GM06990 (cell line): ENCODE results near the gene TRAF3.

ENCODE experiments used
- DNase-seq: peaks from one replicate; pipeline ENCODE4 v3.0.0-alpha.2; 2011; ENCODE audit not compliant: insufficient read length; ENCODE audit errors: extremely low read depth
- H3K27me3 ChIP-seq: replicated peaks from 2 replicates; pipeline ENCODE4 v1.6.0; 2011; ENCODE audit warnings: low read length; ENCODE audit not compliant: control insufficient read depth, insufficient read depth
- H3K36me3 ChIP-seq: 2 replicates; pipeline ENCODE4 v1.5.1; 2011; ENCODE audit warnings: low read length; ENCODE audit not compliant: control insufficient read depth, insufficient read depth
- H3K4me3 ChIP-seq: replicated peaks from 2 replicates; pipeline ENCODE4 v1.5.1; 2011; ENCODE audit warnings: low read depth, mild to moderate bottlenecking, control low read depth, low read length
- TF ChIP-seq, protein P1 (sequence below): IDR thresholded peaks from 2 replicates; pipeline ENCODE4 v1.5.1; 2011; ENCODE audit warnings: low read length, control low read depth, mild to moderate bottlenecking, inconsistent platforms; ENCODE audit not compliant: insufficient read depth, poor library complexity, severe bottlenecking

The TRAF3 gene

DNA sequence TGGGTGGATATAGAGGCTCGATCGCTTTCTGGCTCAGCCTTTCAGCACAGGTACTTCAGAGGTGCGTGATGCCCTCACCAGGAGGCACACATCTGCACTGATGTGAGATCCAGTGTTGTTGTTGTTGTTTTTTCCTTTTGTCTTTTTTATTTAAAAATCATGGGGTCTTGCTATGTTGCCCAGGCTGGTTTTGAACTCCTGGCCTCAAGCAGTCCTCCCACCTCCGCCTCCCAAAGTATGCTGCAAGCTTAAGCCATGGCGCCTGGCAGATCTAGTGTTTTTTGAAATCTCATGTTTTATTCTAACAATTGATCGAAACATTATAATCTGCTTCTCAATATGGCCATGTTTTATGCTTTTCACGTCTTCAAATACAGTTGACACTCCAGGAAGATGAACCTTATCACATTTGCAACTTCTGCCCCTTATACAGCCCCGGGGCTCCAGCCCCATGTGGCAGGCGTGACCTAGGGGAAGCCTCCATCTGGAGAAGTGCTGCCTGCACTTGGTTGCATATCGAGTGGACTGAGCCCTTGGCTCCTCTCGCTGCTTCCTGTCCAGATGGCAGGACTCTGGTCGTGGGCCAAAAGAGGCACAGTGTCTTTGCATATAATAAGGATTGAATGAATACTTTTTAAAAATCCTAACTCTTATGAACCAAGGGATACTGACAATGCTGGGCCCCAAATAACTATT, 71.7 kb downstream of the TRAF3 start:
- DNase-seq: no peak
- TF ChIP-seq, protein P1, sequence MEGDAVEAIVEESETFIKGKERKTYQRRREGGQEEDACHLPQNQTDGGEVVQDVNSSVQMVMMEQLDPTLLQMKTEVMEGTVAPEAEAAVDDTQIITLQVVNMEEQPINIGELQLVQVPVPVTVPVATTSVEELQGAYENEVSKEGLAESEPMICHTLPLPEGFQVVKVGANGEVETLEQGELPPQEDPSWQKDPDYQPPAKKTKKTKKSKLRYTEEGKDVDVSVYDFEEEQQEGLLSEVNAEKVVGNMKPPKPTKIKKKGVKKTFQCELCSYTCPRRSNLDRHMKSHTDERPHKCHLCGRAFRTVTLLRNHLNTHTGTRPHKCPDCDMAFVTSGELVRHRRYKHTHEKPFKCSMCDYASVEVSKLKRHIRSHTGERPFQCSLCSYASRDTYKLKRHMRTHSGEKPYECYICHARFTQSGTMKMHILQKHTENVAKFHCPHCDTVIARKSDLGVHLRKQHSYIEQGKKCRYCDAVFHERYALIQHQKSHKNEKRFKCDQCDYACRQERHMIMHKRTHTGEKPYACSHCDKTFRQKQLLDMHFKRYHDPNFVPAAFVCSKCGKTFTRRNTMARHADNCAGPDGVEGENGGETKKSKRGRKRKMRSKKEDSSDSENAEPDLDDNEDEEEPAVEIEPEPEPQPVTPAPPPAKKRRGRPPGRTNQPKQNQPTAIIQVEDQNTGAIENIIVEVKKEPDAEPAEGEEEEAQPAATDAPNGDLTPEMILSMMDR: no peak
- H3K36me3 ChIP-seq: peaks cover 4% of the 10 kb centered on the region

DNA sequence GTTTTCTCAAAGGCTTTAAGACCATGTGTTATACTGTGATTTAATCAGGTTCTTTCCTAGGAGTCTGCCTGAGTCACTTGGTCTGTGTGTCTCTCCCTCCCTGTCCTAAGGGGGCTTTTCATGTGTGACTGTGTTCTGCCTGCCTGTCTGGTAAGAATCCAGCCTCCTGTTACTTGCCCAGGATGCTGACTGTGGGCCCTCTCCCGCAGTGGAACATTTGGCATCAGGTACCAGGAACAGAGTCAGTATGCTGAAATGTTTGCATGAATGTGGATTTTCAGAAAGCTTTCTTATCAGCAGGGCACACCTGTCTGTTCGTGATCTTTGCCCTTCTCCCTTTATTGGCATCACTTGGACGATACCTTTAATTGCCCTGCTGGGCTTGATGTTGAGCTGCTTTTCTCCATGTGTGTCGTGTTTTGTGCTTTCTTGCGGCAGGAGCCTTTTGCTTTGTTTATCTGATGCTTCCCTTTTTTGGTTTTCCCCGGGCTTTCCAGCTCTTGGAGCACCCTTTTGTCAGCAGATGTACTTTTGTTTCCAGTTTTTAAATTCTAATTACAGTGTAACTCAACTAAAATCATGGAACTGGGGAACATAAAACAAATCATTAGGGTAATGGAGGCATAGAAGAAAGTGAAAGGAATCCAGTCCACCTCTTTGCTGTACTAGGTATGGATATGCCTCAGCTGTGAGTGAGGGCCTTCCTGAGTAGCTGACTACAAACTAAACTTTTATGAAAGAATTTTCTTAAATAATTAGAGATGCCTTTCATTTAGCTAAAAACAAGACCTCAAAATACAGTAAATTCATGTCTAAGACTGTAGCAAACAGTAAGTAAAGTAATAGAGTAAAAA, 72.5 kb downstream of the TRAF3 start:
- TF ChIP-seq, protein P1: no peak
- H3K27me3 ChIP-seq: no peaks in the 10 kb centered on the region
- no peak for DNase-seq
- H3K4me3 ChIP-seq: no peak overlapping the region
- peaks cover 4% of the 10 kb centered on the region for H3K36me3 ChIP-seq

More for the DNA sequence above, 71.7 kb downstream of the TRAF3 start:
- H3K4me3 ChIP-seq: no peak overlapping the region
- no peaks in the 10 kb centered on the region for H3K27me3 ChIP-seq

DNA sequence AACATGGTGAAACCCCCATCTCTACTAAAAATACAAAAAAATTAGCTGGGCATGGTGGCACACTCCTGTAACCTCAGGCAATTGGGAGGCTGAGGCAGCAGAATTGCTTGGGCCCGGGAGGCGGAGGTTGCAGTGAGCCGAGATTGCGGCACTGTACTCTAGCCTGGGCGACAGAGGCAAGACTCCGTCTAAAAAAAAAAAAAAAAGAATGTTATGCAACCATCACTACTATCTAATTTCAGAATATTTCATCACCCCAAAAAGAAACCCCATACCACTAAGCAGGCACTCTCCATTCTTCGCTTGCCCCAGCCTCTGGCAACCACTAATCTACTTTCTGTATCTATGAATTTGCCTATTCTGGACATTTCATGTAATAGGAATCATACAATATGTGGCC, 76.4 kb downstream of the TRAF3 start:
- H3K36me3 ChIP-seq: peaks cover 10% of the 10 kb centered on the region

DNA sequence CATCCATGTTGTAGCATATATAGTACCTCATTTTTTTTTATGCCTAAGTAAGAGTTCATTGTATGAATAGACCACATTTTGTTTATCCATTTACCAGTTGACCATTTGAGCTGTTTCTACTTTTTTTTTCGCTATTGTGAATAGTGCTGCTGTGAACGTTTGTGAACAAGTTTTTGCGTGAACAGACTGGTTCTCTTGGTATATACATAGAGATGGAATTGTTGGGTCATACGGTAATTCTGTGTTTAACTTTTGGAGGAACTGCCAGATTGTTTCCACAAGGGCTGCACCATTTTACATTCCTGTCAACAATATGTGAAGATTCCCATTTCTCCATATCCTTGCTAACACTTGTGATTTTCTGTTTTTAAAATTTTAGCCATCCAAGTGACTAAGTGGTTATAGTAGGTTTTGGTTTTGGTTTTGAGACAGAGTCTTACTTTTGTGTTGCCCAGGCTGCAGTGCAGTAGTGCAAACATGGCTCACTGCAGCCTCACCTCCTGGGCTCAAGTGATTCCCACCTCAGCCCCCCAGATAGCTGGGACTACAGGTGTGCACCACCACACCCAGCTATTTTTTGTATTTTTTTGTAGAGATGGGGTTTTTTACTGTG, 76.9 kb downstream of the TRAF3 start:
- Histone ChIP-seq H3K36me3 (peaks cover 10% of the 10 kb centered on the region), H3K4me3 (no peak overlapping the region), H3K27me3 (no peaks in the 10 kb centered on the region)
- TF ChIP-seq, protein P1: no peak
- no peak for DNase-seq

More for the DNA sequence above, 76.4 kb downstream of the TRAF3 start:
- no peak overlapping the region for H3K4me3 ChIP-seq
- DNase-seq: no peak
- no peaks in the 10 kb centered on the region for H3K27me3 ChIP-seq
- TF ChIP-seq, protein P1: no peak

DNA sequence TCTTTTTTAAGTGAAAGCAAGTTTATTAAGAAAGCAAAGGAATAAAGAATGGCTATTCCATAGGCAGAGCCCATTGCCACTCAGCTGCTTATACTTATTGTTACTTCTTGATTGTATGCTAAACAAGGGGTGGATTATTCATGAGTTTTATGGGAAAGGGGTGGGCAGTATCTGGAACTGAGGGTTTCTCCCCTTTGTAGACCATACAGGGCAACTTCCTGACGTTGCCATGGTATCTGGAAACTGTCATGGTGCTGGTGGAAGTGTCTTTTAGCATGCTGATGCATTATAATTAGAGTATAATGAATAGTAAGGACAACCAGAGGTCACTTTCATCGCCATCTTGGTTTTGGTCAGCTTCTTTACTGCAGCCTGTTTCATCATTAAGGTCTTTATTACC, 78.9 kb downstream of the TRAF3 start:
- Histone ChIP-seq H3K36me3 (peaks cover 11% of the 10 kb centered on the region), H3K4me3 (no peak overlapping the region), H3K27me3 (no peaks in the 10 kb centered on the region)
- TF ChIP-seq, protein P1: no peak
- no peak for DNase-seq
